BLaER1 treated with 17β-estradiol and CSF1 and Interleukin-3, amounts not matched to agents 10 nM and 100 nM (cell line): ENCODE data around the gene STAT5A.

Experiments
- H3K27ac ChIP-seq, 11 experiments: shearing (Covaris generic); formaldehyde crosslinking; 2 replicates each; pipeline ENCODE4 v1.8.1; 2022
- H3K27me3 ChIP-seq, 11 experiments: shearing (Covaris generic); formaldehyde crosslinking; 2 replicates each; pipeline ENCODE4 v1.8.1; 2022
- H3K36me3 ChIP-seq, 11 experiments: shearing (Covaris generic); formaldehyde crosslinking; 2 replicates each; pipeline ENCODE4 v1.8.1; 2022
- H3K4me1 ChIP-seq, 10 experiments: shearing (Covaris generic); formaldehyde crosslinking; 2 replicates each; pipeline ENCODE4 v1.8.1; 2022
- H3K4me2 ChIP-seq, 11 experiments: shearing (Covaris generic); formaldehyde crosslinking; 2 replicates each; pipeline ENCODE4 v1.8.1; 2022
- H3K4me3 ChIP-seq, 10 experiments: shearing (Covaris generic); formaldehyde crosslinking; 2 replicates each; pipeline ENCODE4 v1.8.1; 2022
- H3K9ac ChIP-seq, 11 experiments: shearing (Covaris generic); formaldehyde crosslinking; 2 replicates each; pipeline ENCODE4 v1.8.1; 2022
- H3K9me3 ChIP-seq, 11 experiments: shearing (Covaris generic); formaldehyde crosslinking; replicated peaks in 1 of 11; 2 replicates each; pipeline ENCODE4 v1.8.1; 2022
- H4K20me1 ChIP-seq, 11 experiments: shearing (Covaris generic); formaldehyde crosslinking; 2 replicates each; pipeline ENCODE4 v1.8.1; 2022
- Cebpa-rat ChIP-seq, 11 experiments: shearing (Covaris generic); IDR thresholded peaks; 2 replicates each; pipeline ENCODE4 v1.8.1; 2022

The STAT5A gene

GRCh38 chr17:42334677-42335076, 46.4 kb downstream of the STAT5A start:
- no peak overlapping the region for H3K27ac ChIP-seq
- H4K20me1 ChIP-seq: peaks cover 0 to 59% (median 0%) of the 10 kb centered on the region in 11 experiments; a peak in 6 of 22 replicates
- H3K4me3 ChIP-seq: no peak overlapping the region
- no peaks in the 10 kb centered on the region for H3K9me3 ChIP-seq
- no peak overlapping the region for H3K9ac ChIP-seq
- no peak for TF ChIP-seq Cebpa-rat (IDR thresholded peaks at IDR 0.05)
- peaks cover 77 to 96% (median 90%) of the 10 kb centered on the region in 11 experiments for H3K36me3 ChIP-seq
- peaks cover 0 to 12% (median 8%) of the 10 kb centered on the region in 10 experiments; a peak in 11 of 20 replicates for H3K4me1 ChIP-seq
- H3K27me3 ChIP-seq: no peaks in the 10 kb centered on the region
- H3K4me2 ChIP-seq: no peak overlapping the region

GRCh38 chr17:42337442-42337841, 49.1 kb downstream of the STAT5A start:
- peaks cover 0 to 12% (median 8%) of the 10 kb centered on the region in 10 experiments; a peak in 11 of 20 replicates for H3K4me1 ChIP-seq
- no peak overlapping the region for H3K27ac ChIP-seq
- no peaks in the 10 kb centered on the region for H3K27me3 ChIP-seq
- peaks cover 0 to 78% (median 4%) of the 10 kb centered on the region in 11 experiments; a peak in 7 of 22 replicates for H4K20me1 ChIP-seq
- no peak overlapping the region for H3K4me2 ChIP-seq
- no peak overlapping the region for H3K4me3 ChIP-seq
- H3K36me3 ChIP-seq: peaks cover 64 to 97% (median 92%) of the 10 kb centered on the region in 11 experiments
- H3K9me3 ChIP-seq: no peaks in the 10 kb centered on the region
- H3K9ac ChIP-seq: no peak overlapping the region
- no peak for TF ChIP-seq Cebpa-rat (IDR thresholded peaks at IDR 0.05)

- TF ChIP-seq Cebpa-rat (IDR thresholded peaks at IDR 0.05): no peak
- Histone ChIP-seq H3K9ac (peak overlapping the region in 2 of 11 experiments; percentile 5 to 25; a peak in 1 of 22 replicates), H3K27me3 (no peaks in the 10 kb centered on the region), H4K20me1 (peaks cover 0 to 78% (median 4%) of the 10 kb centered on the region in 11 experiments; a peak in 7 of 22 replicates), H3K4me2 (peak overlapping the region in 5 of 11 experiments; percentile 10 to 58 (median 27); a peak in 5 of 22 replicates), H3K36me3 (peaks cover 56 to 97% (median 91%) of the 10 kb centered on the region in 11 experiments), H3K9me3 (no peaks in the 10 kb centered on the region), H3K4me3 (no peak overlapping the region), H3K4me1 (peaks cover 0 to 17% (median 8%) of the 10 kb centered on the region in 10 experiments; a peak in 11 of 20 replicates), H3K27ac (no peak overlapping the region)
Measured at GRCh38 chr17:42338427-42338985, 50.2 kb downstream of the STAT5A start.

GRCh38 chr17:42339221-42339620, 50.9 kb downstream of the STAT5A start:
- Histone ChIP-seq H3K4me3 (no peak overlapping the region), H3K4me1 (peaks cover 0 to 17% (median 8%) of the 10 kb centered on the region in 10 experiments; a peak in 11 of 20 replicates), H3K36me3 (peaks cover 57 to 97% (median 91%) of the 10 kb centered on the region in 11 experiments), H3K9me3 (no peaks in the 10 kb centered on the region), H3K9ac (no peak overlapping the region; a peak in 1 of 22 replicates), H3K27ac (no peak overlapping the region), H3K27me3 (no peaks in the 10 kb centered on the region), H4K20me1 (peaks cover 0 to 75% (median 4%) of the 10 kb centered on the region in 11 experiments; a peak in 7 of 22 replicates), H3K4me2 (peak overlapping the region in 4 of 11 experiments; percentile 10 to 58 (median 32); a peak in 4 of 22 replicates)
- no peak for TF ChIP-seq Cebpa-rat (IDR thresholded peaks at IDR 0.05)

- Histone ChIP-seq H3K27me3 (no peaks in the 10 kb centered on the region), H3K4me1 (peaks cover 0 to 17% (median 8%) of the 10 kb centered on the region in 10 experiments; a peak in 11 of 20 replicates), H3K9me3 (no peaks in the 10 kb centered on the region), H4K20me1 (peaks cover 0 to 66% (median 4%) of the 10 kb centered on the region in 11 experiments; a peak in 7 of 22 replicates), H3K27ac (no peak overlapping the region), H3K4me2 (no peak overlapping the region), H3K9ac (no peak overlapping the region), H3K4me3 (no peak overlapping the region), H3K36me3 (peaks cover 62 to 97% (median 91%) of the 10 kb centered on the region in 11 experiments)
- TF ChIP-seq Cebpa-rat (IDR thresholded peaks at IDR 0.05): no peak
Measured at GRCh38 chr17:42340691-42341127, 52.4 kb downstream of the STAT5A start.

- Histone ChIP-seq H3K27me3 (no peaks in the 10 kb centered on the region), H3K9me3 (no peaks in the 10 kb centered on the region), H3K4me2 (no peak overlapping the region), H3K4me1 (peaks cover 0 to 17% (median 8%) of the 10 kb centered on the region in 10 experiments; a peak in 11 of 20 replicates), H3K9ac (no peak overlapping the region), H3K27ac (no peak overlapping the region), H3K4me3 (no peak overlapping the region), H4K20me1 (peaks cover 0 to 67% (median 4%) of the 10 kb centered on the region in 11 experiments; a peak in 8 of 22 replicates), H3K36me3 (peaks cover 63 to 97% (median 92%) of the 10 kb centered on the region in 11 experiments)
- TF ChIP-seq Cebpa-rat (IDR thresholded peaks at IDR 0.05): no peak
Measured at GRCh38 chr17:42341568-42341967, 53.3 kb downstream of the STAT5A start.

- Histone ChIP-seq H3K4me1 (peaks cover 0 to 17% (median 8%) of the 10 kb centered on the region in 10 experiments; a peak in 11 of 20 replicates), H3K27ac (no peak overlapping the region), H3K4me3 (no peak overlapping the region), H3K36me3 (peaks cover 57 to 97% (median 89%) of the 10 kb centered on the region in 11 experiments), H4K20me1 (peaks cover 0 to 72% (median 7%) of the 10 kb centered on the region in 11 experiments; a peak in 12 of 22 replicates), H3K27me3 (no peaks in the 10 kb centered on the region), H3K9ac (no peak overlapping the region), H3K4me2 (no peak overlapping the region), H3K9me3 (no peaks in the 10 kb centered on the region)
- no peak for TF ChIP-seq Cebpa-rat (IDR thresholded peaks at IDR 0.05)
Measured at GRCh38 chr17:42342242-42343008, 54.1 kb downstream of the STAT5A start.

- peaks cover 39 to 90% (median 74%) of the 10 kb centered on the region in 11 experiments for H3K36me3 ChIP-seq
- H3K4me2 ChIP-seq: no peak overlapping the region
- TF ChIP-seq Cebpa-rat (IDR thresholded peaks at IDR 0.05): no peak
- H3K27ac ChIP-seq: no peak overlapping the region
- peaks cover 0 to 17% (median 3%) of the 10 kb centered on the region in 10 experiments; a peak in 8 of 20 replicates for H3K4me1 ChIP-seq
- H3K4me3 ChIP-seq: no peak overlapping the region
- no peak overlapping the region for H3K9ac ChIP-seq
- H3K27me3 ChIP-seq: no peaks in the 10 kb centered on the region
- H4K20me1 ChIP-seq: peaks cover 16 to 80% (median 38%) of the 10 kb centered on the region in 11 experiments; a peak in 20 of 22 replicates
- no peaks in the 10 kb centered on the region for H3K9me3 ChIP-seq
Measured at GRCh38 chr17:42345396-42346073, 57.2 kb downstream of the STAT5A start.
